PC-9 (cell line): ENCODE data around the gene MAPKAPK2. TPM values are rescaled to one million over a fixed set of nuclear protein-coding genes. Genes with fewer than 3 reads are reported as not detected.

ENCODE experiments used
- BruUV-seq: library from RNA; stranded (reverse); fragments of 400-500 nt; replicated peaks from 2 replicates; lab custom pipeline; 2021; lab: Mats Ljungman, UMichigan
- CTCF ChIA-PET: fragments of 300-600 bp; sonication (Branson Sonifier 250); formaldehyde crosslinking; loops from one replicate; lab custom pipeline; 2022; ENCODE audit warnings: antibody characterized with exemption; lab: Charles Lee
- POLR2A ChIA-PET: fragments of 300-600 bp; sonication (Branson Sonifier 250); formaldehyde crosslinking; loops from one replicate; lab custom pipeline; 2022; ENCODE audit warnings: antibody characterized with exemption; ENCODE audit not compliant: unreplicated experiment; lab: Charles Lee
- DNase-seq, 2 experiments: peaks; one replicate each; pipeline versions ENCODE4 v3.0.0 to v3.0.0-alpha.2; 2015 to 2022; ENCODE audit warnings: mixed read lengths in 1 of 2
- H2AFZ ChIP-seq: fragments of 200-600 bp; sonication (generic); 2 replicates; pipeline ENCODE4 v1.8.1; 2017; ENCODE audit warnings: antibody characterized with exemption
- H3F3A ChIP-seq: fragments of 200-600 bp; sonication (generic); 2 replicates; pipeline ENCODE4 v1.8.1; 2017; ENCODE audit warnings: antibody characterized with exemption, mild to moderate bottlenecking, low read depth; ENCODE audit not compliant: insufficient read depth
- H3K27ac ChIP-seq: fragments of 200-600 bp; sonication (generic); 2 replicates; pipeline ENCODE4 v1.6.1; 2016; ENCODE audit warnings: mixed run types
- H3K27me3 ChIP-seq: fragments of 200-600 bp; sonication (generic); 2 replicates; pipeline ENCODE4 v1.6.1; 2016; ENCODE audit warnings: low read depth, mixed run types; ENCODE audit not compliant: insufficient read depth
- H3K36me3 ChIP-seq: fragments of 200-600 bp; sonication (generic); 2 replicates; pipeline ENCODE4 v1.6.1; 2016; ENCODE audit warnings: low read depth, mixed run types
- H3K4me1 ChIP-seq: fragments of 200-600 bp; sonication (generic); replicated peaks from 2 replicates; pipeline ENCODE4 v1.6.1; 2016; ENCODE audit warnings: mixed run types; ENCODE audit not compliant: insufficient read depth
- H3K4me2 ChIP-seq: fragments of 200-600 bp; sonication (generic); 2 replicates; pipeline ENCODE4 v1.6.1; 2017; ENCODE audit warnings: mixed run types
- H3K4me3 ChIP-seq: fragments of 200-600 bp; sonication (generic); 2 replicates; pipeline ENCODE4 v1.6.1; 2016; ENCODE audit warnings: mixed run types
- H3K79me2 ChIP-seq: fragments of 200-600 bp; sonication (generic); 2 replicates; pipeline ENCODE4 v1.6.1; 2017; ENCODE audit warnings: low read depth, mixed run types
- H3K9me2 ChIP-seq: fragments of 200-600 bp; sonication (generic); 2 replicates; pipeline ENCODE4 v1.8.1; 2017; ENCODE audit warnings: mild to moderate bottlenecking; ENCODE audit not compliant: insufficient read depth
- H3K9me3 ChIP-seq: fragments of 200-600 bp; sonication (generic); 2 replicates; pipeline ENCODE4 v1.8.1; 2016; ENCODE audit warnings: low read depth; ENCODE audit not compliant: insufficient read depth
- H4K20me1 ChIP-seq: fragments of 200-600 bp; sonication (generic); 2 replicates; pipeline ENCODE4 v1.8.1; 2017; ENCODE audit not compliant: insufficient read depth
- CTCF ChIP-seq: fragments of 200-600 bp; sonication (generic); conservative IDR thresholded peaks from 2 replicates; pipeline ENCODE4 v1.6.1; 2017; ENCODE audit warnings: mixed run types, antibody characterized with exemption, mild to moderate bottlenecking, moderate library complexity
- EZH2 ChIP-seq: fragments of 200-600 bp; sonication (generic); IDR thresholded peaks from 2 replicates; pipeline ENCODE4 v1.8.0; 2017; ENCODE audit warnings: antibody characterized with exemption, low read depth
- intact Hi-C: fragments of 100-400 bp; cut with micrococcal nuclease; formaldehyde crosslinking; loops from one replicate; pipeline ENCODE4 v1.10.0; 2022; ENCODE audit not compliant: unreplicated experiment
- total RNA-seq: library from RNA; stranded (reverse); gene quantifications from 2 replicates; pipeline ENCODE4 v1.2.3, GENCODE V29; 2021

The MAPKAPK2 gene
- total RNA-seq, 1 experiment from 2014 or later, result 62.6 TPM

DNA sequence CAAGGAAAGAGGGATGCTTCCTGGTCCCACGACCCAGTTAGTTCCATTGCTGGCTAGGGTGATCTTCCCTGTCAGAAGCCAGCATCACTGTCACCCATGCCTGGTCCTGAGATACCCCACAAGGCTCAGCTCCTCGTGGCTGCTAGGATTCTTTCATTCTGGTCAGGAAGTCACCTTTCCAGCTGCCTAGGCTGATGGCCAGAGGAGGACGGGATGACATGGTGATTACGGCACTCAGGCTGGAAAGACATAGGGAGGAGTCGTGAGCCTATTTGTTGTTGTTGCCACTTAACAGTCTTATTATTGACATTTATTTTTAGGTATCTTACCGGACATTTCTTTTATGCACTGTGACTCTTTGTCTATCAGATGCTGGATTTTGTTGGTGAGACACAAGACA, 20.0 kb upstream of the MAPKAPK2 start:
- Histone ChIP-seq H3K4me2 (no peak overlapping the region), H3K4me3 (no peak overlapping the region), H3K9me2 (no peaks in the 10 kb centered on the region), H3F3A (peaks cover 8% of the 10 kb centered on the region; the same call in 1 of the 2 replicates), H2AFZ (no peak overlapping the region), H3K79me2 (no peaks in the 10 kb centered on the region), H3K9me3 (no peaks in the 10 kb centered on the region), H4K20me1 (no peaks in the 10 kb centered on the region), H3K27ac (no peak overlapping the region), H3K27me3 (0 out of 2 replicates have a peak, but pooled peaks cover 8% of the 10 kb centered on the region), H3K4me1 (no peaks in the 10 kb centered on the region), H3K36me3 (no peaks in the 10 kb centered on the region)
- BruUV-seq, result no TSS peak
- DNase-seq, result no peak
- ChIA-PET POLR2A (no interaction called here), CTCF (interaction anchor here (0.6 to 2.3 kb wide), 4 partner anchors 10 to 185 kb away, joined by 4 to 11 read pairs (median 8); no protein-coding TSS in a partner anchor)
- no peak for TF ChIP-seq CTCF
- TF ChIP-seq EZH2, result no peak
- intact Hi-C loops, result loop anchor here (1.0 kb wide), 2 partner anchors 30 to 174 kb away; no protein-coding TSS in a partner anchor

DNA sequence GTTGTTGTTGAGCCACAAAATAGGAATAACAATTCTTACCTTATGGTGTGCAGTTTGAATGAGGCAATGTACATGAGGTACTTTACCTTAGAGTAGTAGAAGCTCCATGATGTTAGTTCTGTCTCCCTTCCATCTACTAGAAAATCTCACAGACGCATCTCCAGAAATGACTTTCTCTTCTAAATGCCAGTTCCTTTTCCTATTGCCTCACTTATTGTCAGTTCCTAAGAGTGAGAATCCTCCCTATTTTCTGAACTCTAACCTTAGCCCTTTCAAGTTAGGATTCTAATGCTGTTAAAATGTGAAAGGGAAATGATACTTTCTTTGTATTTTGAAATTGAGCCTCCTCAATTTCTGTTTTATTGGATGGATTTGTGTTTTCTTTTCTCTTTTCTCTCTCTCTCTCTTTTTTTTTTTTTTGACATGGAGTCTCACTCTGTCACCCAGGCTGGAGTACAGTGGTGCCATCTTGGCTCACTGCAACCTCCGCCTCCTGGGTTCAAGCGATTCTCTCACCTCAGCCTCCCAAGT, 18.6 kb upstream of the MAPKAPK2 start:
- DNase-seq, result no peak
- H3K36me3 ChIP-seq, result no peaks in the 10 kb centered on the region
- no peaks in the 10 kb centered on the region for H3K79me2 ChIP-seq
- H3K27ac ChIP-seq, result no peak overlapping the region
- intact Hi-C loops, result loop anchor here (2.0 kb wide), 1 partner anchor 247 kb away; no protein-coding TSS in a partner anchor
- H2AFZ ChIP-seq, result no peak overlapping the region
- no peaks in the 10 kb centered on the region for H3K9me2 ChIP-seq
- BruUV-seq, result no TSS peak
- peaks cover 8% of the 10 kb centered on the region; the same call in 1 of the 2 replicates for H3F3A ChIP-seq
- ChIA-PET CTCF (interaction anchor here (0.6 to 0.7 kb wide), 4 partner anchors 26 to 187 kb away, joined by 3 to 17 read pairs (median 6); no protein-coding TSS in a partner anchor), POLR2A (no interaction called here)
- no peaks in the 10 kb centered on the region for H3K9me3 ChIP-seq
- H3K4me1 ChIP-seq, result no peaks in the 10 kb centered on the region
- H3K4me2 ChIP-seq, result no peak overlapping the region
- 0 out of 2 replicates have a peak, but pooled peaks cover 8% of the 10 kb centered on the region for H3K27me3 ChIP-seq
- TF ChIP-seq CTCF, result no peak
- TF ChIP-seq EZH2, result no peak
- H4K20me1 ChIP-seq, result no peaks in the 10 kb centered on the region
- no peak overlapping the region for H3K4me3 ChIP-seq

GRCh38 chr1:206666954-206667665, 17.6 kb upstream of the MAPKAPK2 start:
- no TSS peak for BruUV-seq
- H3K4me2 ChIP-seq, result no peak overlapping the region
- no peaks in the 10 kb centered on the region for H3K9me3 ChIP-seq
- no peak for DNase-seq
- H3K9me2 ChIP-seq, result no peaks in the 10 kb centered on the region
- intact Hi-C loops, result loop anchor here (2.0 kb wide), 1 partner anchor 246 kb away; no protein-coding TSS in a partner anchor
- ChIA-PET POLR2A (no interaction called here), CTCF (interaction anchor here (0.6 to 0.7 kb wide), 3 partner anchors 27 to 473 kb away, joined by 3 to 7 read pairs (median 4); no protein-coding TSS in a partner anchor)
- H3K4me3 ChIP-seq, result no peak overlapping the region
- H4K20me1 ChIP-seq, result no peaks in the 10 kb centered on the region
- H3K27me3 ChIP-seq, result 0 out of 2 replicates have a peak, but pooled peaks cover 8% of the 10 kb centered on the region
- no peak overlapping the region for H3K27ac ChIP-seq
- H3F3A ChIP-seq, result 0 out of 2 replicates have a peak, but pooled peaks cover 8% of the 10 kb centered on the region
- no peaks in the 10 kb centered on the region for H3K4me1 ChIP-seq
- no peaks in the 10 kb centered on the region for H3K79me2 ChIP-seq
- H2AFZ ChIP-seq, result no peak overlapping the region
- no peaks in the 10 kb centered on the region for H3K36me3 ChIP-seq
- TF ChIP-seq CTCF (no peak), EZH2 (no peak)
